HG03378 (cell line): ENCODE data around the gene SLC6A1.

Source experiments
- ATAC-seq: cut with Tn5 transposase; IDR thresholded peaks from one replicate; pipeline ENCODE4 v1.9.1; 2021; ENCODE audit warnings: mild to moderate bottlenecking, moderate library complexity; ENCODE audit not compliant: unreplicated experiment

The SLC6A1 gene

GRCh38 chr3:11015369-11015768 lies 22.8 kb downstream of the SLC6A1 start:
- no peak for ATAC-seq

GRCh38 chr3:11016727-11017126 lies 24.2 kb downstream of the SLC6A1 start:
- ATAC-seq = no peak

- ATAC-seq = no peak
Measured at GRCh38 chr3:11019116-11019819, 26.7 kb downstream of the SLC6A1 start.

- no peak for ATAC-seq
Measured at GRCh38 chr3:11020764-11021163, 28.2 kb downstream of the SLC6A1 start.

- ATAC-seq = no peak
Measured at GRCh38 chr3:11021611-11022011, 29.1 kb downstream of the SLC6A1 start.

GRCh38 chr3:11022115-11022514 lies 29.6 kb downstream of the SLC6A1 start:
- no peak for ATAC-seq

GRCh38 chr3:11024181-11024580 lies 31.6 kb downstream of the SLC6A1 start:
- no peak for ATAC-seq

GRCh38 chr3:11029948-11030347 lies 37.4 kb downstream of the SLC6A1 start:
- ATAC-seq = no peak

GRCh38 chr3:11033871-11034270 lies 41.3 kb downstream of the SLC6A1 start:
- no peak for ATAC-seq

GRCh38 chr3:11034309-11034985 lies 41.9 kb downstream of the SLC6A1 start:
- no peak for ATAC-seq

GRCh38 chr3:11035757-11036505 lies 43.4 kb downstream of the SLC6A1 start:
- ATAC-seq = no peak

- ATAC-seq = no peak
Measured at GRCh38 chr3:11037241-11037873, 44.8 kb downstream of the SLC6A1 start.

GRCh38 chr3:11037976-11038375 lies 45.4 kb downstream of the SLC6A1 start:
- ATAC-seq = no peak

- ATAC-seq = no peak
Measured at GRCh38 chr3:11045536-11045935, 53.0 kb downstream of the SLC6A1 start.

GRCh38 chr3:11047500-11047899 lies 55.0 kb downstream of the SLC6A1 start:
- no peak for ATAC-seq

GRCh38 chr3:11050666-11051323 lies 58.2 kb downstream of the SLC6A1 start:
- ATAC-seq = no peak

- no peak for ATAC-seq
Measured at GRCh38 chr3:11053926-11054503, 61.5 kb downstream of the SLC6A1 start.

GRCh38 chr3:11054739-11055438 lies 62.3 kb downstream of the SLC6A1 start:
- no peak for ATAC-seq

- no peak for ATAC-seq
Measured at GRCh38 chr3:11055496-11055895, 62.9 kb downstream of the SLC6A1 start.

- ATAC-seq = no peak
Measured at GRCh38 chr3:11056531-11057050, 64.0 kb downstream of the SLC6A1 start.
